ENCODE data around the gene DLG2.
"Not testable (repeated sequence)": the region's sequence is repeated elsewhere in the genome, so short reads cannot be mapped to it uniquely, and the experiment has no call there.

DLG2 gene

GRCh38 chr11:85110246-85110645 is 516.9 kb downstream of the DLG2 start:
- not testable (repeated sequence) for DNase-seq (ENCODE audit: low spot score)

DNA sequence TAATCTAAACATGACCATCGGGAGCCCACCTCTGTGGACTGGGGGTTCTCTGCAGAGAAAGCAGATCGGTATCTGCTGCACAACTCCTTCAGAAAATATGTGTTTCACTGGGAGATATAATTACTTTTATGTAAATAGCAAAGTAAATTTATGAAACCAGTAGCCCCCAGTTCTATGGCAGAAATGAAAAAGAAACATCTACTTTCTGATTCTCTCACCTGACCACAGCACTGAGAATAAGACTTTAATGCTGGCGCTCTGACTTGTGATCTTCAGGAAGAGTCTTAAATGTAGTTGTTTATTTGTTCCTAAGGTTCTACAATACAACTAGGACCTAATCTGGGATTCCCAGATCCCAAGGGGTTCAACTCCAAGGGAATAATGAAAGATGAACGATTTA is 518.0 kb downstream of the DLG2 start:
- DNase-seq (ENCODE audit: low spot score): no peak

DNA sequence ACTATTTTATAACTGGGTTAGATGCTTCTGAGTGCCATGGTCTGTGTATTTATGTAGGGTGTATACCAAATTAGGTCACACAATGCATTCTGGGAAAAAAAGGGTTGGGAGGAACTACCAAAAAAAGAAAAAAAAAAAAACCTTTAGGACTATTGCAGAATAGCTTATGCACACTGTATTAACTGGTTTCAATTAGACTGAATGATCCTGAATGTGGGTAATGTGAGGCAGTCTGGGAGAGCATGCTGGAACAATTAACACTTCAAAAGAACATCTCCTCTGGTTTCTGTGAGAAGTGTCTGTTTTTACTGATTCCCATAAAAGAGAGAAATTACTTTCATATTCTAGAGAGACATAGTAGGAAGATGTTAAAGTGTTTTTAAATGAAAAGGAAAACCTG is 521.3 kb downstream of the DLG2 start:
- no peak for DNase-seq (ENCODE audit: low spot score)

GRCh38 chr11:85099522-85099921 is 527.6 kb downstream of the DLG2 start:
- DNase-seq (ENCODE audit: low spot score): no peak

DNA sequence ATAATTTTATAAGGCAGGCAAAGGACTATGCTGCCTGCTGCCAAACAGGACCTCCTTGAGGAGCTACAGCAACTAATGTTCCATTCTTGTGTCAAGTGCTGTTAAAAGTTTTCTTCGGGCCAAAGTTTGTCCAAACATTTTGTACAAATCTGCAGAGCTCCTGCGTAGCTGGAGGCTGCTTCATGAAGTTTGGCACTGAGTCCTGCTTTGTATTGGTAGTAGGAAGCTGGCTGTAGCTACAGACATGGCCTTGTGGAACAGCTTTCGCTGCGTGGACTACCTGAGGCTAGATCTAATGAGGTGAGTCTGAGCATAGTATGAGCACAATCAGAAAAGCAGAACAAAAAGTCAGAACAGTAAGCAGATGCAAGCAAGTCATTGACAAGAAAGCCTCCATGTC is 528.1 kb downstream of the DLG2 start:
- no peak for DNase-seq (ENCODE audit: low spot score)

DNA sequence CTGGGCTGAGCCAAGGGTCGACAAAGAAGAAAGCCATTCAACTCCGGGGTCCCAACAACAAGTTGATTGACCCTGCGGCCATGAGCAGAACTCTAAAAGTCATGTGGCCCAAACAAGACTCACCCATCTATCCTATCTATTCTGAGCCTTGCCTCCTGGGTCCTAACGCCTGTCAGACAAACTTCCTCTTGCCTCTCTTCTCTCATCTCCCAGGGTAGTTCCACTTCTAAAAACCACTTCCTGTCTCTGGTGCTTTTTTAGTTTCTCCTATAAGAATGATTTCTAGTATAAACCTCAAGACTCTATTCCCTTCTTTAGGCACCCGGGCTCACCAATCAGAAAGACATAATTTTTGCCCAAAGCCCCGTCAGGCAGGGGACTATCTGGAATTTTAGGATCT is 530.2 kb downstream of the DLG2 start:
- DNase-seq (ENCODE audit: low spot score): no peak

GRCh38 chr11:85095239-85095638 is 531.9 kb downstream of the DLG2 start:
- no peak for DNase-seq (ENCODE audit: low spot score)

- no peak for DNase-seq (ENCODE audit: low spot score)
Observed at GRCh38 chr11:85094795-85095194, 532.3 kb downstream of the DLG2 start.

DNA sequence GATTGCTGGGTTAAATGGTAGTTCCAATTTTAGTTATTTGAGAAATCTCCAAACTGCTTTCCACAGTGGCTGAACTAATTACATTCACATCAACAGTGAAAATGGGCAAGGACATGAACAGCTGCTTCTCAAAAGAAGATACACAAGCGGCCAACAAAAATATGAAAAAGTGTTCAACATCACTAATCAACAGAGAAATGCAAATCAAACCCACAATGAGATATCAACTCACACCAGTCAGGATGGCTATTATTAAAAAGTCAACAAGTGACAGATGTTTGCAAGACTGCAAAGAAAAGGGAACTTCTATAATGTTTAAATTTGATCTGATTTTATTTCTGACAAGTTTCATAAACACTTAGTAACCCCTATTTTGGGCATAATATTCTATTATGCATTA is 537.5 kb downstream of the DLG2 start:
- no peak for DNase-seq (ENCODE audit: low spot score)

GRCh38 chr11:85088286-85088685 is 538.9 kb downstream of the DLG2 start:
- DNase-seq (ENCODE audit: low spot score): no peak

DNA sequence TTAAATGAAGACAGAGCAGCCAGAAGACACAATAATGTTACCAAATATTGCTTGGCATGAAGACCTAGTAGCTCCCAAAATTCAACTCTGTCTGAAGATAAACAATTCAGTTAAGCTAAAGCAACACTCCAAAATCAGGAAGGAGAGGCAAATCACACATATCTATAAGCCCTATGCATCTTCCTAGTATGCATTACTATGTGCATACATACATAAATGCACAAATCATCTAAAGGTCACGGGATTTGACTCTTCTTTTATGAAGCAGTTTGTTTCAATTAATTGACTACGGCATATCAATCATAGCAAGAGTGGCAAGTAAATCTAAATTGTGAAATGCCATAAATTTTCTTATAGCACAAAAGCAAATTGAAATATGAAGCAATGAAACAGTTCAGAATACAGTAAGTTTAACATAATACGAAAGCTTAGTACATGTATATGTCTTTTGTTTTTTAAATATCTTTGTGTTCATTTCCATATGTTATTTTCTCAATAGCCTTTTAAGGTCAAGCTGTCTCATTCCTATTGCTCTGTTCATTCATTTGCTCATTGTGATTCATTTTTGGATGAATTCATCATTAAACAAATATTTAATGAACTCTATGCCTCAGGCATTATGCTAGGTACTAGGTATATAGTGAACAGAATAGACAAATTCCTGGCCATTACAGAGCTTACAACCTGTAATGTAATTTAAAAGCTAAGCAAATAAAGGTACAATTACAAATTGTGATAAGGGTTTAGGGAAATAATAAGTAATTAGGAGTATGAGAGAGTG is 540.5 kb downstream of the DLG2 start:
- DNase-seq (ENCODE audit: low spot score): no peak

GRCh38 chr11:85076535-85077330 is 550.4 kb downstream of the DLG2 start:
- no peak for DNase-seq (ENCODE audit: low spot score)

DNA sequence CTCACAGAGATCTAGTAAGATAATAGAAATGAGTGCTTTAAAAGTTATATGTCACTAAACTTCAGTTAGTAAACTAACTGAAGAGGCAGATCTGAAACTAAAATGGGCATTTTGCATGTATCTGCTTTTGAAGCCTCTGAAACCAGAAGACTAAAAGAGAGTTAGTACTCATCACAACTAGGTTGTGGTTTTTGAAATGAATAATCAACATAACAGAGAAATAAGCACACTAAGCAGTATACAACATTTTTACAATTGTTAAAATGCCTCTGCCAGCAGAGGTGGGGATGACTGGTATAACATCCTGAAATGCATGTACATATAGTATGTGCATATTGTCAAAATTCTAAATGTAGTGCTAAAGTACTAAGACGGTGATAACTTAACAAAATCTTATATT is 564.5 kb downstream of the DLG2 start:
- no peak for DNase-seq (ENCODE audit: low spot score)

DNA sequence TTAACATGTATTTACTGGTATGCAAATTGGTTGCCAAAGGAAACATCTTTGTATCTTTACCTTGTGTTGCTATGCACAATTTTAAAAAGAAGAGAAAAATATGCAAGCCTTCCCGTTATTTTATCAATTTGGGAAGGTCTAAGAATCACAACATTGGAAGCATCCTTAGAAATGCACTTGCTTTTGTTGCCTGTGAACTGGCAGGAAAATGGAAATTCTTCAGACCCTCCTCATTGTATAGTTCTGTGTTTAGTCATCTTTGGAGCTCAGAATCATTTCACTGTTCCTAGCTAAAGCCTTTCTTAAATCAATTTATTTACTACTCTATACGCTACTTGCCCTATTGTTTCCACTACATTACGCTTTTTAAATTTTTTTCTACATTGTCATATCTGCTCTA is 574.5 kb downstream of the DLG2 start:
- no peak for DNase-seq (ENCODE audit: low spot score)

DNA sequence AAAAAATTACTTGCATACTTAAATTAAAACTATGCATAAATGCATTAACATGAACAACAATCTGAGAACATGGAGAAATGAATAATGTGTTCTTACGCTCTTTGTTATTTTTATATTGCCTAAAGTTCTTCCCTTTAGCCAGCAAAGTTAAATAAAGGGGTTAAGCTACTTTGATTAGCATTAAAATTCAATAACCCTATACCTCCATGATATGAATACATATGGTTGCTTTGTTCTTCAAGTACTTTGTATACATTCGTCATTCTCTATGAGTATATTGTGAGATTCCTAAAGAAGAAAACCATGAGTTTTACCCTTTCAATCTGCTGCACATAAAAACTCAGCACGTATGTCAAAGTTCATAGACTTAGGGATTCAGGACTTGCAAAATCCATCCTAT is 578.3 kb downstream of the DLG2 start:
- DNase-seq (ENCODE audit: low spot score): no peak

GRCh38 chr11:85045716-85046115 is 581.4 kb downstream of the DLG2 start:
- DNase-seq (ENCODE audit: low spot score): no peak

GRCh38 chr11:85044911-85045310 is 582.2 kb downstream of the DLG2 start:
- no peak for DNase-seq (ENCODE audit: low spot score)

- DNase-seq (ENCODE audit: low spot score): no peak
Observed at GRCh38 chr11:85042361-85042760, 584.8 kb downstream of the DLG2 start.

DNA sequence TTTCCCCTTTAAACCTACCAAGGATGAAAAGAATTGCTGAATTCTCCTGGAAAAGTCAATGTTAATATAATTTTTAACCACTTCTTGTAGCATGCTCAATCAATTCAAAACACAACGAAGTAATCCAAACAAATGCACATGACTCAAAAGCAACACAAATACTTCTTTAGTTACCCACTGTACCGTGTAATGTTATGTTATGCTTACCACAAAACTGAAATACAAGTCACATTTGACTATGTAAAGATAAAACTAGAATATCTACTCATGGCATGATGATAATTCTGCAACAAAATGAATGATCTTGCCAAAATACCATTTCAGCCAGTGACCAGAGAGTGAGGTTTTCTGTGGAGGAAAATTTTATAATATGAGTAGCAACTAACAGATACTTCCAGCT is 587.0 kb downstream of the DLG2 start:
- DNase-seq (ENCODE audit: low spot score): no peak

GRCh38 chr11:85029964-85030363 is 597.2 kb downstream of the DLG2 start:
- no peak for DNase-seq (ENCODE audit: low spot score)

GRCh38 chr11:85028329-85029101 is 598.6 kb downstream of the DLG2 start:
- no peak for DNase-seq (ENCODE audit: low spot score)

- DNase-seq (ENCODE audit: low spot score): no peak
Observed at GRCh38 chr11:85027346-85027745, 599.8 kb downstream of the DLG2 start.

GRCh38 chr11:85021058-85021457 is 606.1 kb downstream of the DLG2 start:
- no peak for DNase-seq (ENCODE audit: low spot score)
